Subcutaneous abdominal adipose tissue (tissue), 5 donors: ENCODE results near the gene RTRAF.
A peak's percentile ranks its signal among the peaks of the same experiment; 100 is the strongest.

Experiments
- H3K27ac ChIP-seq: one replicate; pipeline ENCODE4 v1.7.0; 2013; ENCODE audit warnings: low read depth, mild to moderate bottlenecking, inconsistent platforms, low read length, moderate library complexity
- H3K27me3 ChIP-seq, 5 donors: one replicate each; pipeline ENCODE4 v1.7.0; 2013; ENCODE audit warnings: low read length in 5 of 5, inconsistent platforms in 1 of 5; ENCODE audit not compliant: control insufficient read depth in 5 of 5, insufficient read depth in 4 of 5
- H3K36me3 ChIP-seq, 5 donors: one replicate each; pipeline ENCODE4 v1.7.0; 2013; ENCODE audit warnings: low read length in 5 of 5; ENCODE audit not compliant: control insufficient read depth in 5 of 5, insufficient read depth in 5 of 5
- H3K4me1 ChIP-seq, 5 donors: one replicate each; pipeline ENCODE4 v1.7.0; 2013; ENCODE audit warnings: low read length in 5 of 5, mild to moderate bottlenecking in 3 of 5, moderate library complexity in 1 of 5; ENCODE audit not compliant: control insufficient read depth in 5 of 5, insufficient read depth in 5 of 5
- H3K4me3 ChIP-seq, 5 donors: one replicate each; pipeline ENCODE4 v1.7.0; 2013; ENCODE audit warnings: low read length in 5 of 5, low read depth in 1 of 5
- H3K9ac ChIP-seq, 5 donors: one replicate each; pipeline ENCODE4 v1.7.0; 2013; ENCODE audit warnings: low read length in 5 of 5, mild to moderate bottlenecking in 4 of 5, moderate library complexity in 3 of 5
- H3K9me3 ChIP-seq, 5 donors: one replicate each; pipeline ENCODE4 v1.7.0; 2013; ENCODE audit warnings: low read length in 5 of 5; ENCODE audit not compliant: control insufficient read depth in 5 of 5
- donor health status: healthy.
- donor health status: healthy.
- donor health status: healthy.
- donor health status: healthy.
- donor health status: healthy.

RTRAF gene

GRCh38 chr14:52026901-52027300 is 37.6 kb downstream of the RTRAF start:
- no peaks in the 10 kb centered on the region for H3K27me3 ChIP-seq
- H3K4me1 ChIP-seq: peaks cover 11 to 61% (median 34%) of the 10 kb centered on the region in 5 donors
- no peak overlapping the region for H3K27ac ChIP-seq
- H3K4me3 ChIP-seq: no peak overlapping the region
- no peak overlapping the region for H3K9ac ChIP-seq
- H3K9me3 ChIP-seq: no peaks in the 10 kb centered on the region
- peaks cover 0 to 29% (median 10%) of the 10 kb centered on the region in 5 donors for H3K36me3 ChIP-seq

- H3K4me3 ChIP-seq: no peak overlapping the region
- H3K36me3 ChIP-seq: peaks cover 0 to 29% (median 10%) of the 10 kb centered on the region in 5 donors
- H3K9ac ChIP-seq: no peak overlapping the region
- H3K9me3 ChIP-seq: no peaks in the 10 kb centered on the region
- H3K4me1 ChIP-seq: peaks cover 2 to 46% (median 27%) of the 10 kb centered on the region in 5 donors
- no peak overlapping the region for H3K27ac ChIP-seq
- H3K27me3 ChIP-seq: no peaks in the 10 kb centered on the region
Observed at GRCh38 chr14:52029881-52030280, 40.5 kb downstream of the RTRAF start.

- Histone ChIP-seq H3K9ac (no peak overlapping the region), H3K27ac (peak overlapping the region; percentile 59), H3K27me3 (no peaks in the 10 kb centered on the region), H3K4me1 (peaks cover 2 to 32% (median 15%) of the 10 kb centered on the region in 5 donors), H3K36me3 (peaks cover 3 to 38% (median 15%) of the 10 kb centered on the region in 5 donors), H3K4me3 (no peak overlapping the region), H3K9me3 (no peaks in the 10 kb centered on the region)
Observed at GRCh38 chr14:52031781-52032180, 42.4 kb downstream of the RTRAF start.

GRCh38 chr14:52032204-52032801 is 43.0 kb downstream of the RTRAF start:
- Histone ChIP-seq H3K27ac (peak overlapping the region; percentile 59), H3K4me3 (no peak overlapping the region), H3K27me3 (no peaks in the 10 kb centered on the region), H3K36me3 (peaks cover 4 to 38% (median 11%) of the 10 kb centered on the region in 5 donors), H3K9me3 (no peaks in the 10 kb centered on the region), H3K9ac (no peak overlapping the region), H3K4me1 (peaks cover 2 to 27% (median 15%) of the 10 kb centered on the region in 5 donors)

- Histone ChIP-seq H3K4me3 (no peak overlapping the region), H3K9me3 (no peaks in the 10 kb centered on the region), H3K27ac (peak overlapping the region; percentile 59), H3K9ac (no peak overlapping the region), H3K36me3 (peaks cover 5 to 38% (median 17%) of the 10 kb centered on the region in 5 donors), H3K4me1 (peaks cover 2 to 27% (median 15%) of the 10 kb centered on the region in 5 donors), H3K27me3 (no peaks in the 10 kb centered on the region)
Observed at GRCh38 chr14:52033101-52033642, 43.8 kb downstream of the RTRAF start.

GRCh38 chr14:52039124-52039815 is 49.9 kb downstream of the RTRAF start:
- H3K36me3 ChIP-seq: peaks cover 9 to 66% (median 43%) of the 10 kb centered on the region in 5 donors
- H3K4me3 ChIP-seq: no peak overlapping the region
- no peak overlapping the region for H3K9ac ChIP-seq
- no peaks in the 10 kb centered on the region for H3K9me3 ChIP-seq
- H3K27me3 ChIP-seq: no peaks in the 10 kb centered on the region
- H3K4me1 ChIP-seq: peaks cover 2 to 22% (median 20%) of the 10 kb centered on the region in 5 donors
- H3K27ac ChIP-seq: no peak overlapping the region

- Histone ChIP-seq H3K36me3 (peaks cover 9 to 62% (median 43%) of the 10 kb centered on the region in 5 donors), H3K27ac (no peak overlapping the region), H3K9me3 (no peaks in the 10 kb centered on the region), H3K4me3 (no peak overlapping the region), H3K27me3 (no peaks in the 10 kb centered on the region), H3K9ac (no peak overlapping the region), H3K4me1 (peaks cover 3 to 30% (median 30%) of the 10 kb centered on the region in 5 donors)
Observed at GRCh38 chr14:52040598-52040997, 51.3 kb downstream of the RTRAF start.

- Histone ChIP-seq H3K27me3 (peaks cover 0 to 2% (median 0%) of the 10 kb centered on the region in 5 donors), H3K9me3 (no peaks in the 10 kb centered on the region), H3K4me3 (no peak overlapping the region), H3K9ac (no peak overlapping the region), H3K27ac (no peak overlapping the region), H3K36me3 (peaks cover 5 to 51% (median 38%) of the 10 kb centered on the region in 5 donors), H3K4me1 (peaks cover 4 to 47% (median 34%) of the 10 kb centered on the region in 5 donors)
Observed at GRCh38 chr14:52042371-52043289, 53.3 kb downstream of the RTRAF start.

- Histone ChIP-seq H3K27me3 (peaks cover 0 to 2% (median 0%) of the 10 kb centered on the region in 5 donors), H3K9ac (no peak overlapping the region), H3K27ac (no peak overlapping the region), H3K36me3 (peaks cover 0 to 41% (median 29%) of the 10 kb centered on the region in 5 donors), H3K4me3 (no peak overlapping the region), H3K9me3 (no peaks in the 10 kb centered on the region), H3K4me1 (peaks cover 7 to 57% (median 43%) of the 10 kb centered on the region in 5 donors)
Observed at GRCh38 chr14:52043690-52044089, 54.3 kb downstream of the RTRAF start.
